RWPE2 (cell line): ENCODE measurements around the gene RAB1B.
"Not testable (repeated sequence)": the region's sequence is repeated elsewhere in the genome, so short reads cannot be mapped to it uniquely, and the experiment has no call there.

Experiments
- ATAC-seq: fragments of 200-7000 bp; cut with Tn5 transposase; 3 replicates; pipeline ENCODE4 v1.9.1; 2021; ENCODE audit warnings: low read depth
- DNase-seq: peaks from one replicate; pipeline ENCODE4 v3.0.0-alpha.2; 2020; ENCODE audit warnings: low spot score
- H3K27ac ChIP-seq: fragments of 450-650 bp; 2 replicates; pipeline ENCODE4 v1.5.1; 2017; ENCODE audit warnings: mild to moderate bottlenecking; ENCODE audit not compliant: poor library complexity, severe bottlenecking
- H3K27me3 ChIP-seq: fragments of 250-450 bp; sonication (Bioruptor Pico); 2 replicates; pipeline ENCODE4 v1.5.1; 2021; ENCODE audit warnings: mild to moderate bottlenecking, moderate library complexity; ENCODE audit not compliant: insufficient read depth, poor library complexity, severe bottlenecking
- H3K36me3 ChIP-seq: fragments of 250-450 bp; sonication (Bioruptor Pico); 2 replicates; pipeline ENCODE4 v1.5.1; 2020; ENCODE audit warnings: low read depth, mild to moderate bottlenecking, moderate library complexity
- H3K4me1 ChIP-seq: fragments of 250-450 bp; sonication (Bioruptor Pico); 2 replicates; pipeline ENCODE4 v1.5.1; 2021; ENCODE audit warnings: mild to moderate bottlenecking, moderate library complexity; ENCODE audit not compliant: insufficient read depth, poor library complexity, severe bottlenecking
- H3K4me3 ChIP-seq: fragments of 250-450 bp; sonication (Bioruptor Pico); 2 replicates; pipeline ENCODE4 v1.5.1; 2021; ENCODE audit warnings: mild to moderate bottlenecking, moderate library complexity; ENCODE audit not compliant: severe bottlenecking
- H3K9me3 ChIP-seq: fragments of 250-450 bp; sonication (Bioruptor Pico); 2 replicates; pipeline ENCODE4 v1.5.1; 2021; ENCODE audit warnings: mild to moderate bottlenecking, moderate library complexity; ENCODE audit not compliant: severe bottlenecking
- TF ChIP-seq, protein P1 (sequence below): fragments of 450-650 bp; IDR thresholded peaks from one replicate; pipeline ENCODE4 v1.5.1; 2017; ENCODE audit warnings: mild to moderate bottlenecking, moderate library complexity; ENCODE audit not compliant: poor library complexity, severe bottlenecking

The RAB1B gene

DNA sequence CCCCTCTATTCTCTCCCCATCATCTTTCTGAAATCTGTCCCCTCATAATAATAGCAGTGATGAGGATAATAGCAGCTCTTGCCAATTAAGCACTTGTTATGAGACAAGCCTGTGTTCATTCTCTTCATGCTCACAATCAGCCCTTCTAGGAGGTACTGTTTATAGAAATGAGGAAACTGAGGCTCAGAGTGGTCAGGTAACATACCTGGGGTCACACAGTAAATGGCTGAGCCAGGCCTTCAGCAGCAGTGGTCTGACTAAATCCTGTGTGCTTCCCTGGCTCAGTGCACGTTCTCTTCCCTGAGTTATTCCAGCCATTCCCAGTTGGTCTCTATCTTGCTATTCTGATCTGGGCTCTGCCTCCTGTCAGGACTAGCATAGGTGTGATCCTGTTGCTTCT lies 5.8 kb downstream of the RAB1B start:
- H3K36me3 ChIP-seq, result peaks cover 51% of the 10 kb centered on the region
- TF ChIP-seq, protein P1, sequence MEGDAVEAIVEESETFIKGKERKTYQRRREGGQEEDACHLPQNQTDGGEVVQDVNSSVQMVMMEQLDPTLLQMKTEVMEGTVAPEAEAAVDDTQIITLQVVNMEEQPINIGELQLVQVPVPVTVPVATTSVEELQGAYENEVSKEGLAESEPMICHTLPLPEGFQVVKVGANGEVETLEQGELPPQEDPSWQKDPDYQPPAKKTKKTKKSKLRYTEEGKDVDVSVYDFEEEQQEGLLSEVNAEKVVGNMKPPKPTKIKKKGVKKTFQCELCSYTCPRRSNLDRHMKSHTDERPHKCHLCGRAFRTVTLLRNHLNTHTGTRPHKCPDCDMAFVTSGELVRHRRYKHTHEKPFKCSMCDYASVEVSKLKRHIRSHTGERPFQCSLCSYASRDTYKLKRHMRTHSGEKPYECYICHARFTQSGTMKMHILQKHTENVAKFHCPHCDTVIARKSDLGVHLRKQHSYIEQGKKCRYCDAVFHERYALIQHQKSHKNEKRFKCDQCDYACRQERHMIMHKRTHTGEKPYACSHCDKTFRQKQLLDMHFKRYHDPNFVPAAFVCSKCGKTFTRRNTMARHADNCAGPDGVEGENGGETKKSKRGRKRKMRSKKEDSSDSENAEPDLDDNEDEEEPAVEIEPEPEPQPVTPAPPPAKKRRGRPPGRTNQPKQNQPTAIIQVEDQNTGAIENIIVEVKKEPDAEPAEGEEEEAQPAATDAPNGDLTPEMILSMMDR, result no peak

DNA sequence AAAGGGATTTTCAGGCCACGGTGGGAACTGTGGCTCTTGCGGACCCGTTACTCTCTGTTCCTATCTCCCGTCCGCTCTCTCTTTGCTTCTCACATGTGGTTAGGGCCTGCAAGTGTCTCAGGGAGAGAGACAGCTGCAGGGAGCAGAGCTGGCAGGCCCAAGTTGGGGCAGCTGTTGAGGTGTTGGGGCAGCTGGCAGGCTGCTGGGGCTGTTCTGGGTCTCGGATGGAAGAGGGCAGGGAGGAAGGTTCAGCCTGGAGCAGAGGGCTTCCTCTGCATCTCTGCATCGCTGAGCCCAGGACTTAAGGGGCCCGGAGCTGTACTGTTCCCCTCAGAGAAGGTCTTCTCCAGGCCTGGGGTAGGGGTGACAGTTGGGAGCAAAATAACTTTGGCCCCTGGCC lies 7.0 kb downstream of the RAB1B start:
- Histone ChIP-seq H3K27me3 (no peaks in the 10 kb centered on the region), H3K9me3 (no peaks in the 10 kb centered on the region), H3K4me3 (no peak overlapping the region), H3K36me3 (peaks cover 43% of the 10 kb centered on the region), H3K4me1 (no peaks in the 10 kb centered on the region), H3K27ac (no peak overlapping the region)
- DNase-seq (peak; percentile 34), ATAC-seq (no peak)
- TF ChIP-seq, protein P1, result no peak

More for the DNA sequence above, 5.8 kb downstream of the RAB1B start:
- Histone ChIP-seq H3K4me1 (no peaks in the 10 kb centered on the region), H3K27ac (no peak overlapping the region), H3K9me3 (no peaks in the 10 kb centered on the region), H3K27me3 (no peaks in the 10 kb centered on the region), H3K4me3 (no peak overlapping the region)
- DNase-seq (peak; percentile 10), ATAC-seq (peak; percentile 22; the same call in 1 of the 3 replicates)

DNA sequence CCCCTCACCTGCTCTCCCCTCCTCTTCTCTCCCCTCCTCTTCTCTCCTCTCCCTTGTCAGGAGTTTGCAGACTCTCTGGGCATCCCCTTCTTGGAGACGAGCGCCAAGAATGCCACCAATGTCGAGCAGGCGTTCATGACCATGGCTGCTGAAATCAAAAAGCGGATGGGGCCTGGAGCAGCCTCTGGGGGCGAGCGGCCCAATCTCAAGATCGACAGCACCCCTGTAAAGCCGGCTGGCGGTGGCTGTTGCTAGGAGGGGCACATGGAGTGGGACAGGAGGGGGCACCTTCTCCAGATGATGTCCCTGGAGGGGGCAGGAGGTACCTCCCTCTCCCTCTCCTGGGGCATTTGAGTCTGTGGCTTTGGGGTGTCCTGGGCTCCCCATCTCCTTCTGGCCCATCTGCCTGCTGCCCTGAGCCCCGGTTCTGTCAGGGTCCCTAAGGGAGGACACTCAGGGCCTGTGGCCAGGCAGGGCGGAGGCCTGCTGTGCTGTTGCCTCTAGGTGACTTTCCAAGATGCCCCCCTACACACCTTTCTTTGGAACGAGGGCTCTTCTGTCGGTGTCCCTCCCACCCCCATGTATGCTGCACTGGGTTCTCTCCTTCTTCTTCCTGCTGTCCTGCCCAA lies 7.7 kb downstream of the RAB1B start:
- peak; percentile 50 for DNase-seq
- no peaks in the 10 kb centered on the region for H3K9me3 ChIP-seq
- H3K27me3 ChIP-seq, result no peaks in the 10 kb centered on the region
- no peak for ATAC-seq
- H3K4me3 ChIP-seq, result no peak overlapping the region
- no peaks in the 10 kb centered on the region for H3K4me1 ChIP-seq
- H3K27ac ChIP-seq, result no peak overlapping the region
- peaks cover 36% of the 10 kb centered on the region for H3K36me3 ChIP-seq
- TF ChIP-seq, protein P1, result no peak

DNA sequence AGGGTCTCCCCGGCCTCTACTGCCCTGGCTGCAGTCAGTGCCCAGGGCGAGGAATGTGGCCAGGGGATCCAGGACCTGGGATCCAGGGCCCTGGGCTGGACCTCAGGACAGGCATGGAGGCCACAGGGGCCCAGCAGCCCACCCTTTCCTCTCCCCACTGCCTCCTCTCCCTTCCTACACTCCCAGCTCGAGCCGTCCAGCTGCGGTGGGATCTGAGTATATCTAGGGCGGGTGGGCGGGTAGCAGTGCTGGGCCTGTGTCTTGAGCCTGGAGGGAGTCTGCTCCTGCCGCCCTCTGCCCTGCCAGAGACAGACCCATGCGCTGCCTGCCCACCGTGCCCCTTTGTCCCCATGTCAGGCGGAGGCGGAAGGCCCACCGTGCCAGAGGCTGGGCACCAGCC lies 8.2 kb downstream of the RAB1B start:
- H3K27ac ChIP-seq, H3K4me1 ChIP-seq, H3K9me3 ChIP-seq, H3K27me3 ChIP-seq, DNase-seq, ATAC-seq, H3K4me3 ChIP-seq: not testable (repeated sequence)
- peaks cover 36% of the 10 kb centered on the region for H3K36me3 ChIP-seq

DNA sequence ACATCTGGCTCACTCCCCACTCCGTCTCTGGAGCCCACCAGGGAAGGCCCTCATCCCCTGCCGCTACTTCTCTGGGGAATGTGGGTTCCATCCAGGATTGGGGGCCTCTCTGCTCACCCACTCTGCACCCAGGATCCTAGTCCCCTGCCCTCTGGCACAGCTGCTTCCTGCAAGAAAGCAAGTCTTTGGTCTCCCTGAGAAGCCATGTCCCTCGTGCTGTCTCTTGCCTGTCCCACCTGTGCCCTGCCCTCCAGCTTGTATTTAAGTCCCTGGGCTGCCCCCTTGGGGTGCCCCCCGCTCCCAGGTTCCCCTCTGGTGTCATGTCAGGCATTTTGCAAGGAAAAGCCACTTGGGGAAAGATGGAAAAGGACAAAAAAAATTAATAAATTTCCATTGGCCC lies 8.6 kb downstream of the RAB1B start:
- H3K4me3 ChIP-seq, H3K27ac ChIP-seq, ATAC-seq, DNase-seq, H3K9me3 ChIP-seq, H3K4me1 ChIP-seq, H3K27me3 ChIP-seq: not testable (repeated sequence)
- peaks cover 31% of the 10 kb centered on the region for H3K36me3 ChIP-seq
